ENCODE data around the gene NT5DC1. TPM values are rescaled to one million over a fixed set of nuclear protein-coding genes. Genes with fewer than 3 reads are reported as not detected.

NT5DC1 gene
- polyA plus RNA-seq (ENCODE audit: insufficient read length), result 17.5 TPM

DNA sequence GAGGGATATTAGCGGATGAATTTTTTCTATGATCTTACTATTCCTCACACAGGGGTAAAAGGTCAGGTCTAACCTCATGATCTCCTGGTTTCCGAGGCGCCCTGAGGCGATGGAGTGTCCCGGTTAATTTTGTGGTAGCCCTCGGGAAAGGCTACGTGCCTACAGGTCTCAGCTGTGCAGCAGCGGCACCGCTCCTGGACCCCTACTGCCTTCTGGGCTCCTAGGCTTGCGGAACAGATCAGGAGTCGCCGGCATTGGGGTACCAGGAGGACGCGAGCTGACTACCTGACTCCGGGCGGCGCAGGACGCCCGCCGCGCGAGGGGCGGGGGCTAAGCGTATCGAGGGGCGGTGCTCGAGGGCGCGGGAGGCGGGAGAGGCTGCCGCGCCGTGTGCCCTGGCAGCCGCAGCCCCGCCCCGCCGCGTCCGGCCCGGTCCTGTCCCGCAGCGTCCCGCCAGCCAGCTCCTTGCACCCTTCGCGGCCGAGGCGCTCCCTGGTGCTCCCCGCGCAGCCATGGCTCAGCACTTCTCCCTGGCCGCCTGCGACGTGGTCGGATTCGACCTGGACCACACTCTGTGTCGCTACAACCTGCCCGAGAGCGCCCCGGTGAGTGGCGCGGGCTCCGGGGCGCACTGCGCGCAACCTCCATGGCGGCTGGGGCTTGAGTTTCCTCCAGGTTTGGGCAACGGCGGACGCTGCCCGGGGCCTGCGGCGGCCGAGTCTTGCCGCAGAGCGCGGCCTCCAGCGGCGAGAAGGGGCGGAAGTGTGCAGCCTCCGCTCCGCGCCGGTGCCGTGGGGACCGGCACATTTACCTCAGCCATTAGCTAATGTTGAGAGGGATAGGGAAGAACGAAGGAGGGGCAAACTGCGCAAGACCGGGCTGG is at the start of gene NT5DC1:
Gene NT5DC1 (plus strand): TSS at position 435 of the 883 bp plus-strand sequence. CDS start 78 bp downstream, at position 513.
- peak; percentile 46 for DNase-seq (ENCODE audit: low read depth)

DNA sequence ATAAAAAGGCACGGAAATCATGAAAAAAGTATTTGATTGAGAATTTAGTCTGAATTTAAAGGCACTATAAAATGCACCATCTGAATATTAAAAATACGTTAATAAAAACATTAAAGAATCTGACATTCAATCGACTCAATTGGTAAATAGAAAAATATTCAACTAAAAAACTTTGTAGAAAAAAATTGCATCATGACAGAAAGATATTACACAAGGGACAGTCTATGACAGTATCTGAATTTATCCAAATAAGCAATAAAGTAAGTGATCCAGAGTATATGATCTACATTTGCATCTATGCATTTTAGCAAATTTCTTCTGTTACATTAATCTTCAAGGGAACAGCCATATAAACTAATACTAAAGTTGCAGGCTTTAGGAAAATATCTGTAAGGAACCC is 49.4 kb upstream of the NT5DC1 start:
- DNase-seq (ENCODE audit: low read depth), result no peak

DNA sequence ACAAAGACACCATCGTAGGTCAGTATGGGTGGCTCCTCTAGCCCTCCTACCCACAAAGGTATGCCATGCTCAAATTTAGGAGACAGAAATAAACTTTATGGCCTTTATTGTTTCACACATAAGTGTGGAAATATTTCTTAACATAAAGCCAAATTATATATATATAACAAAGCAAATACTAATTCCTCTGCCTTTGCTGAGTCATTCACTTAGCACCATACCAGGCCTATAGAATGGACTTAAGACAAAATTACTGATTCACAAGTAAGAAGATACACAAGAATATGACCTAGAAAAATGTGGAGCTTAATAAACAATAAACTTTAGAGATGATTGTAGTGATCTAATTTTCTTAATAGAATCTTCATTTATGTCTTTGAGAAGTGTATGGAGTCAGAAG is 45.1 kb upstream of the NT5DC1 start:
- DNase-seq (ENCODE audit: low read depth), result no peak

DNA sequence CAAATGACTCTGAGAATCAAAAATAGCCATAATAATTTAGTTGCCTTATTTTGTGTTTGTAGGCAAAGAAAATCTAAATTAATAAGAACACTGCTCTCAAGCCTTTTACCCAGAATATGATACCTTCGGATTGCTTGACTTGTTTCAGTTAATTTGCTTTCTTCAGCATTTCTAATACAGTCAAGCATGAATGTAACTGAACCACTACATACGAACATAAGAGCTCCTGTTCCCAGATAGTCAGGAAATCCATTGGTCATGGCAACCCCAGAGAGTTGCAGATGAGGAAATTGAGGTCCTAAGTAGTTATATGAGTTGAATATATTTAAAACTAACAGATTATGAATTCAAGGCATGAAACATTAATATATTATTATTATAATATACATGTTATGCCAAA is 42.9 kb upstream of the NT5DC1 start:
- DNase-seq (ENCODE audit: low read depth), result no peak

DNA sequence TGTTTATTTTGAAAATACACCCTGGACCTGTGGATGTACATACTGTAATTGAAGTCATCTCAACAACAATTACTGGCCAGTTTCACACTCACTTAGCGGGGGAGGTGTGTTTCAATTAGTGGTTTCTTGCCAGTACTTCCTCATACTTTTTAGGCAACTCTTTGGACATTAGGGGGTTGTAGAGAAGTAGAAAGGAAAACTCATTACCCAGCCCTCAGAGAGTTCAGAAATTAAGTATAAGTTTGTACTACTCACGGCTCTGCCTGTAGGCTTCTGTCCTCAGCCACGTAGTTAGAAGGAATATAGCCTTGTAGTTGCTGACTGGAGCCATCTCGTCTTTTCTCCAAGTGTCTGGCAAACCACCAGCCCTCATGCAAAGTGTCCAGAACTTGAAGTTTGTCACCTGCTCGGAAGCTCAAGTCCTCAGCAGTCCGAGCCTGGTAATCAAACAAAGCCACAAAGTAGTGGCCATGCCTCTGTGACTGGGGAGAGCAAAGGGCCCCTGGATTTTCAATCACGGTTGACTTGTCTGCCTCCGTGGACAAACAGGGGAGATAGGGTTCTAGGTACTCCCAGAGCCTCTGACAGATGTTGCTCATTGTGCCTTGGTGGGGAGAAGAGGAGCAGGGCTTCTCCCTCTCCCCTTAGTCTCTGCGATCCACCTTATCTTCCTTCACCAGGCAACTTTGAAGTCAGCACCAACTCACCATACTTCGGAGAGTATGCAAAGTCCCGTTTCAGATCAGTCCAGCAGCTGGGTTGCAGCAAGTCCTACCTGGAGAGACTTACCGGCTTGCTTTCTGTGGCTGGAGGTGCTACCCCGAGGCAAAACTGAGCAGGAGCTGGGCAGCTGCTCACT is 40.7 kb upstream of the NT5DC1 start:
- DNase-seq (ENCODE audit: low read depth), result no peak

DNA sequence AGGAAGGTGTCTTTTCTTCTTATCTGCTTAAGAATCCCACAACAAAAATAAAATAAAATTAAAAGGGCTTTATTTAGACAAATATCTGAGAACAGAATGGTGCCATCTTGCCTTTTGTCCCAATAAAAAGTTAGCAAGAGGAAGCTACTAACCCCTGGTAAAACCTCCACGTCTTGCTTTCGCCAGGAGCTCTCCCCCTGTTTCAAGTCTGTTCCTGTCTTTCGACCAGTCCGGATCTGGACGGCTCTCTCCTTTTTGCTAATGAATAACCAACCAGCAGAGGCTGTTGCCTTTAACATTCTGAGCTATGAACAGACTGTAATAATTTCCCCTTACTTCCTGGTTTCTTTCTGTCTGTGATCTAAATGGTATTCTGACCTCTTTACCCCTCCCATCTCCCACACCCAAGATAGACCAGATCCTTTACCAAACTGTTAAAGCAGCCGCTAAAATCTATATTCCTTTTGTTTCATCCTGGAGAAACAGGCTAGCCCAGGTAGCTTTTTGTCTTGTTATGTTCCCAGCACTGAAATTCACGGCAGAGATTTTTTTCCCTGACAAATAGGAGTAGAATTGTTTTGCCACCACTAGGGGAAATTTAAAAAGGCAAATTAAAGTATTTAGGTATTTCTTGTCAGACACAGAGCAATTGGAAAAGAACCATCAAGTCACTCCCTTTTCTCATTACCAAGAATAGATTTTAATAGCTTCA is 39.9 kb upstream of the NT5DC1 start, which contains the start of gene FRK:
Gene FRK (minus strand): TSS at position 320 of the 712 bp plus-strand sequence. CDS start 580 bp downstream, outside the sequence.
- DNase-seq (ENCODE audit: low read depth), result no peak

DNA sequence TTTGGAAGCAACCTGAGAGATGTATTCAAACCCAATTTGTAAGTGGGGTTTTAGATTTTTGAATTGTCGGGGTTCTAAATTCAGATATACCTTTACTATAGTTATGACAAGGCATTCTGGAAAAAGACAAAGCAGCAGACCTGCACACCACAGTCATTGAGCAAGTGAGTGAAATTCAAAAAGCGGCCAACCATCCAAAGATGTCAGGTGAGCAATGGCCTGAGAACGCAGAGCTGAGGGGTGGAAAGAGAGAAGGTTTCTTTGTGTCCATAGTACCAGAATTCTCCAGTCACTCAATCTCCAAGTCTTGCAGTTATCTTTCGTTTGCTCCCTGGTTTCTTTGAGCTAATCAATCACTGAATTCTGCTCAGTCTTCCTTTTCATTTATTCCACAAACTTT is 38.2 kb upstream of the NT5DC1 start:
- DNase-seq (ENCODE audit: low read depth), result no peak

DNA sequence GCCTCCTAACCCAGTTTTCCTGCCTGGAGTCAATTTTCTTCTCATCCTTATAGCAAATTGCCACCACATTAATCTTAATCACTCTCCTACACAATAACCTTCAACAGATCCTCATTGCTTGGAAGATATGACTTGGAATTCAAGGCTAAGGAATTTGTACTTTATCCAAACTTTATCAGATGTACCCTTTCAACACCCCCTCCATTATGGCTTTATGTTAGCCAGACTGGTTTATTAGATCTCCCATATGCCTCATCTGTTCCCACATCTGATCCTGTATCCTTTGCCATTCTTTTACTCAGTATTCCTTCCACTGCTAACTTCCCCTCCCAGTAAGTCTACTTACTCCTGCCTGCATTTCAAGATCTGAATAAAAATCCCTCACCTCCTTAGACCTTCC is 36.0 kb upstream of the NT5DC1 start:
- no peak for DNase-seq (ENCODE audit: low read depth)

DNA sequence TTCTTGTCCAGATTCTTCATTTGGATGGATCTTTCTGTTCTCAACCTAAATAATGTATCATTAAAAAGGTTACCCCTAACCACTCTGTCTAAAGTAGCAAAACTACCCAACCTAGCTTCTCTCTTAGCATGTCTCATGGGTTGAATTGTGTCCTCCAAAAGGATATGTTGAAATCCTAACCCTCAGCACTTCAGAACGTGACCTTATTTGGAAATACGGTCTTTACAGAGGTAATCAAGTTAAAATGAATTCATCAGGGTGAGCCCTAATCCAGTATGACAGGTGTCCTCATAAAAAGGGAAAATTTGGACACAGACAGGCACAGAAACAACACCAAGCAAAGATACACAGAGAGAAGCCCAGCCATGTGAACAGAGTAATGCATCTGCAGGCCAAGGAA is 33.9 kb upstream of the NT5DC1 start:
- DNase-seq (ENCODE audit: low read depth), result no peak

DNA sequence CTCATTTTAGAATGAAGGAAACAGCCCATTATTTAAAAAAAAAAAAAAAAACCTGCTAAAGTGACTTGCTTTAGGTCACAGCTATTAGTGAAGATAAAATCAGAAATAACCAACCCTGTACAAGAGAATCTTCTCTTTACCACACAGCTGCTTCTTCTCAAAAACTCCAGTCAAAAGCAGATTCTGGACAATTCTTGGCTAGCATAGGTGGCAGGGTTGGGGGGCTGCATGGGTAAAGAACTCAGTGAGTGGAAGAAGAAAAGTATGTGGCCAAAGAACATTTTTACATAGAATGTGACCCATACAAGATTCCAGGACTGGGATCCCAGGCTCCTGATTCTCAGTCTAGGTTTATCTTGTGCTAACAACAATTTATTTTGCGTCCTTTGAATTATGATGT is 30.6 kb upstream of the NT5DC1 start:
- DNase-seq (ENCODE audit: low read depth), result no peak

DNA sequence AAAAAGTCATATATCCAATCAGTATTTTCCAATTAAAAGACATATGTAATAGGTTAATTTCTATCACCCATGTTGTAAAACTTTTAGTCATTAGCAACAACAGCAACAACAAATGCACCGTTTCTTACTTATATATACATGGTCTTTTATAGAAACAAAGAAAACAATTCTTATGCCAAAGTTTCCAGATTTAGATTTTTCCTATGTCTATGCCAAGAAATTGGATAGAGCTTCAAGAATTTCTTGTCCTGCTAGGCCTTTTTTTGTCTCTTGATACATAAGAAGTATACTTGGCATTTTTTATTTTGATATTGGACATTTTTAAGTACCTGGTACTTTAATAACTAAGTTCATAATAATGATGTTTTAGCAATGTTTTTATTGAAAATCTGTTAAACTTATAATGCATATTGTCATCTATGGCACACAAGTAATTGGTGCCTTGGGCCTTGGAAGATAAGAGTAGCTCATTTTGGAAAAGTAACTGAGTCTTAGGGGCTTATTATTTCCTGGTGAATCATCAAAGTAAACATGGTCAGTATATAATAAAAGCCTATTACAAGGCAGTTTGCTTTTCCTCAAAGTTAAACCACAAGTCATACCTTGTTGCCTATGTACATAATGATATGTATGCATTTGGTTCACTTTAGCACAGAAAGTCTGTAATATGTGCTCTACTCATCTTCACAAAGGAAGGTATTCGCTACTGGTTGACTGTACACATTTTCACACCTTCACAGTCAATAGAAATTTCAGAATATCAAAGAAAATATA is 29.9 kb upstream of the NT5DC1 start:
- peak; percentile 41 for DNase-seq (ENCODE audit: low read depth)

DNA sequence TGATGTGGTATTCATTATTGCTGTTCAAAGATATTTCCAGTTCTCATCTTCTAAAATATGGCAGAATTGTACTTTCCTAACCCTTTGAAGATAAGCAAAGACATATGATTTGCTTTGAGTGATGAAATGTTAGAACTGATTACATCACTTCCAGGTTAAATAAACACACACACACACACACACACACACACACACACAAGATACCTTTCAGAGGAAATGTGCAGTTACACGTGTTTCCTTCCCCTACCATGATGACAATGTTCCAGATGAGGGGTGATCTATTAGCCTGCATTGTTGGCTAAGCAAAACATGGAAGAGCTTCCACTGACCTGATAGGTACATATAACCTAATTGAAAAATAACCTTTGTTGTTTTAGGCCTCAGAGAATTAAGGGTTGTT is 28.3 kb upstream of the NT5DC1 start:
- no peak for DNase-seq (ENCODE audit: low read depth)

DNA sequence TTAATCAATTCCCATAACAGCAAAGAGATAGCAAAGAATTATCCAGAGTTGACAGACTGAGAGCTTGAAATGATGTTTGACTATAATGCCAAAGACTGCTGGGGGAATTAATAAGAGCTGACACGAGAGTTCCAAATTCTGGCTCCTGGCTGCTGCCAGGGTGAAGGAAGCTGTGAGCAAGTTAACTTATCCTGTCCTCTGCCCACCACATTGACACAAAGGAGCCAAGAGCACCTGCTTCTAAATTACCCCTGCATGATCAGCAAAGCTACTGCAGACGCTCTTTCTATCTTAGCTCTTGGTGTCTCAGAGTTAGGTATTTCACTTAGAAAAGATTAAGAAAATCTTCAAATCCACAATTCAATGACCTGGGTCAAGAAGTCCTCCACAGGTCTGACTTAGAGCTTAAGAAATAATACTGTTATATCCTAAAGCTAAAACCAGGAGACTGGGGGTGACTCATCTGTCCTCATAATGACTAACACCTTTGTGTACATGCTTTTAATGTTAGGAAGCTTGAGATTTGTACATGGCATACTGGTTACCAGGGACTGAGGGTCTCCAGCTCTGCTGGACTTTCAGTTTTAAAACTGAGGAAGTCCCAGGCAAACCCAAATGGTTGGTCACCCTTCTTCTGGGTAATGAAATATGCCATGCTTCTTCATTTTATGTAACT is 26.8 kb upstream of the NT5DC1 start:
- no peak for DNase-seq (ENCODE audit: low read depth)

DNA sequence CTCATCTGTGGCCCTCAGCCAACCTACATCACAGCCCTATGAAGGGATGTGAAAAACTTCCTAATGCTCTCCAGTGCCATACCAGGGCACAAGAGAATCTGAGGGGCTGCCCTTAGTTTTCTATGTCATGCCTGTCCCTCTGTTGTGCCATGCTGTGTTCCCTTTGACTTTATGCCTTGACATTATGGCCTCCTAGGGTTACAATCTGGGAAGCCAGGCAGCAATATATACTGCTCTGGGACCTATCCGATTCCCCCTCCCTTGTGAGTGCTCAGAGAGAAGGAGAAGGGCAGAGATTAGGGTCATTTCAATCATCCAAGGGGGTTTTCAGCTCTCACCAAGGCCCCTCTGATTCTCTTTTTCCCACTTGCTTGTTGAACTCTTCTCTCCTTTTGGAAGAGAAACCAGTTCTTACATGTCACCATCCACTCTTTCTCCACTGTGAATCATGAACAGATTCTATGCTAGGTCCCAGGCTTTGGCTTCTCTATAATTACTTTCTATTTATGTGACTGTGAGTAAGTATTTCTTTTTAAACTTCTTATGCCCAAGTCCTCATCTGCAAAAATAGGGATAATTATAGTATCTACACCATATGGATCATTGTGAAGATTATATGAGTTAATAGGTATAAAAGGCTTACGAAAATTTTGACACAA is 25.8 kb upstream of the NT5DC1 start:
- DNase-seq (ENCODE audit: low read depth), result no peak

DNA sequence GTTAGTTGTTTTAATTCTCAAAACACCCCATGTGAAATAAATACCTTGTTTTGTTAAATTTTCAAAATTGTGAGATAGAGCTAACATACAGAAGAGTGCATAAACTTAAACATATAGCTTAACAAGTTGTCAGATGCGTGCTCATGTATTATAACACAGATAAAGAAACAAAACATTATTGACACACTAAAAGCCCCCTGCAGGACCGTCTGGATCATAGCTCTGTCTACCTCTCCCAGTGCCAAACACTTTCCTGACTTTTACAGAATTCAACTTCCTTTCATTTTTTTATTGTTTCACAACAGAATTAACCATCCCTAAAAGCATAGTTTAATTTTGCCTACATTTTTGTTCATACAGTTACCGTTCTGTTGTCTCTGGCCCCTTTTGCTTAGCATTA is 22.1 kb upstream of the NT5DC1 start:
- no peak for DNase-seq (ENCODE audit: low read depth)

DNA sequence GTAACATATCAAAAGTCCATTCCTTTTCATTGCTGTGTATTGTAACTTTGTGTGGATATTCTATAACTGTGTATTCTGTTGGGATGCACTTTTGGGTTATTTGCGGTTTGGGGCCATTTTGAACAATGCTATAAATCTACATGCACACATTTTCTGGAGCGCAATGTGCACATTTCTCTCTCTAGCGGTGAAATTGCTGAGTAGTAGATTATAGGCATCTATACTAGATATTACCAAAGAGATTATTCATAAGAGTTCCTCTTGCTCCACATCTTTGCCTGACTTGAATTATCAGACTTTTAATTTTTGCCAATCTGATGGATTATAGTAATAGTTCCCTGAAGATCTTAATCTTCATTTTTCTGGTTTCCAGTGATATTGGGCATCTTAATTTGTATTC is 21.7 kb upstream of the NT5DC1 start:
- no peak for DNase-seq (ENCODE audit: low read depth)

DNA sequence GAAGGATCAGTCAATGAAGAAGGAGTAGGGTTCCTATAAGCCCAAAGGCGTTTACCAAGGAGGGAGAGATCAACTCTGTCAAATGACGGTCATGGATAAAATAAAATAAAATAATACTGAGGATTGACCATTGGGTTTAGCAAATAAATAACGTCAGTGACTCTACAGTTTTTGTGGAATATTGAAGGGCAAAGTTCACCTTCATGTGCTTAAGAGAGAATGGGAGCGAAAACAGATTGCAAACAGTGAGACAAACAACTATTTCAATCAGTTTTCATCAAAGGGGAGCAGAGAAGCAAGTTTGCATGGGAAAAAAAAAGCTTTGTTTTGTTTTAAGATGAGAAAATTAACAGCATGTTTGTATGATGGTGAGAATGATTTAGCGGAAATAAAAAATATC is 17.6 kb upstream of the NT5DC1 start:
- DNase-seq (ENCODE audit: low read depth), result no peak

DNA sequence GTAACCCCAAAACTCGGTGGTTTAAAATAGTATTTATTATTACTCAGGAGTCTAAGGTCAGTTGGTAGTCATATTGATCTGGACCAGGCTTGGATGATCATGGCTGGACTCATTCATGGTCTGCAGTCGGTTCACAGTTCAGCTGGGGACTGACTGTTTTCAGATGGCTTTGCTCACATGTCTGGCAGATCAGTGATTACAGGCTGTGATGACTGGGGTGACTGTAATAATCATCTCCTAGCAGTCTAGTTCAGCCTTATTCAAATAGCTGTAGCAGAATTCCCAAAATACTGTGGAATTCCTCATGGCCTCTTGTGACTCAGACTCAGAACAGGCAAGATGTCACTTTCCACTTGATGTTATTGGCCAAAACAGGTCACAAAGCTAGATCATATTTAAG is 16.4 kb upstream of the NT5DC1 start:
- no peak for DNase-seq (ENCODE audit: low read depth)

DNA sequence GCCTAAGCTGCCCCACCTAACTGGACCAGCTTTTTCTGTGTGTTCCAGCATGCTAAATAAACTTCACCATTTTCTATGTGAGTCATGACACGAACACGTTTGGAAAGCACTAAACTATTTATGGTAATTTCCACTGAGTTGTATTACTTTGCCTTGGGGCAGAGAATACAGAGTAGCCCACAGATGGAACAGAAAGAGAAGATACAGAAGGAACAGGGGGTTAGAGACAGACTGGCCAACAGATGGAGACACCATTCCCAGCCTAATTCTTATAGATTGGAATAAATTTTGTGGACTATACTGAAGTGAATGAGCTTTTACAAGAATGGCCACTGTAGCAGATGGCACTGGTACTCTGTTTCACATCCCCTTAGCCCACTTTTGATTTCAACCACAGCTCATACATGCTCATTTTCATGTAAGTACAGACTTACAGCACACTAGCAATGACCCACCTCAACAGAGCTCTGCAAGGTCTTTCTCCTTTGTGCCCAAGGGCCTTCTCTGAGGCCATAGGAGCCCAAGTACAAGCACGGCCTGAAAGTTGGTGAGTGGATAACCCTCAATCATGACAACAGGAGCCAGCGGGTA is 13.1 kb upstream of the NT5DC1 start:
- no peak for DNase-seq (ENCODE audit: low read depth)

DNA sequence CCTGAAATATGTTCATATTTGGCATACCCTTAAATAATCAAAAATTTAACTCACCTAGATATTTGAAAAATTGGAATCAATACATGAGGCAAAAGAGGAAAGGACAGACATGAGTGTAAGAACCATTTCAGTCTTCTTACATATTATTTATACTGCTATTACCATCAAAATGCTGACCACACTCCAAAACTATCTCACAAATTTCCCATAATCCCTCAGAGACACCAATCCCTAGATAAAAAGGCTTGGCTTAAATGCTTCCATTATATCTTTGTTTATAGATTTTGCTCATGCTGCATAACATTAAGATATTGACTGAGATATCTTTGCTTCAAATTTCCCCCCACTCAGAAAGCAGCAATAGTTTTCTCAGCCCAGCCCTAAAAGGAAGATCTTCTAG is 11.7 kb upstream of the NT5DC1 start:
- DNase-seq (ENCODE audit: low read depth), result no peak
